CD4-positive, alpha-beta T cell (primary cell): ENCODE results near the gene IL13RA2. TPM values are rescaled to one million over a fixed set of nuclear protein-coding genes. Genes with fewer than 3 reads are reported as not detected.

ENCODE experiments used
- ATAC-seq: fragments of 200-7000 bp; cut with Tn5 transposase; one replicate; pipeline ENCODE4 v1.10.0; 2022; ENCODE audit warnings: mild to moderate bottlenecking; ENCODE audit not compliant: poor library complexity
- CTCF ChIA-PET: fragments of 350-600 bp; sonication (Branson Sonifier 250); formaldehyde crosslinking; loops from one replicate; lab custom pipeline; 2021; ENCODE audit warnings: antibody characterized with exemption, inconsistent platforms; lab: Charles Lee
- POLR2A ChIA-PET: fragments of 350-600 bp; sonication (Branson Sonifier 250); formaldehyde crosslinking; loops from one replicate; lab custom pipeline; 2021; ENCODE audit warnings: antibody characterized with exemption, inconsistent platforms; lab: Charles Lee
- DNase-seq, 14 experiments: peaks; one replicate each; pipeline ENCODE4 v3.0.0-alpha.2; 2013 to 2020; ENCODE audit warnings: mixed read lengths in 2 of 14
- H3K27ac ChIP-seq, 2 donors: one replicate each; pipeline versions ENCODE4 v1.5.1 to v1.7.0; 2013; ENCODE audit warnings: low read length in 2 of 2, low read depth in 1 of 2, mild to moderate bottlenecking in 1 of 2
- H3K27me3 ChIP-seq, 2 experiments: 1 replicate in 1 of 2; 2 replicates in 1 of 2; pipeline versions ENCODE4 v1.6.1 to v1.7.0; 2013; ENCODE audit warnings: low read length in 2 of 2, control low read depth in 1 of 2, mild to moderate bottlenecking in 1 of 2, moderate library complexity in 1 of 2; ENCODE audit not compliant: insufficient read depth in 2 of 2, control insufficient read depth in 1 of 2
- H3K36me3 ChIP-seq: one replicate; pipeline ENCODE4 v1.6.1; 2013; ENCODE audit warnings: low read length, control low read depth; ENCODE audit not compliant: insufficient read depth
- H3K4me1 ChIP-seq: one replicate; pipeline ENCODE4 v1.6.1; 2013; ENCODE audit warnings: low read length, control low read depth; ENCODE audit not compliant: insufficient read depth
- H3K4me3 ChIP-seq: one replicate; pipeline ENCODE4 v1.5.1; 2013; ENCODE audit warnings: mild to moderate bottlenecking, low read length, moderate library complexity
- H3K9me3 ChIP-seq, 2 experiments: 1 replicate in 1 of 2; 2 replicates in 1 of 2; pipeline versions ENCODE4 v1.6.1 to v1.7.0; 2013; ENCODE audit warnings: low read length in 2 of 2, mild to moderate bottlenecking in 2 of 2, control low read depth in 1 of 2, moderate library complexity in 1 of 2; ENCODE audit not compliant: control insufficient read depth in 1 of 2, insufficient read depth in 1 of 2
- H3K27ac Mint-ChIP-seq: one replicate; pipeline ENCODE4 v1.8.0; 2020; ENCODE audit warnings: mixed read lengths
- H3K27me3 Mint-ChIP-seq: one replicate; pipeline ENCODE4 v1.8.0; 2021; ENCODE audit warnings: mixed read lengths
- H3K36me3 Mint-ChIP-seq: one replicate; pipeline ENCODE4 v1.8.0; 2021; ENCODE audit warnings: low read depth, mixed read lengths
- H3K4me1 Mint-ChIP-seq: one replicate; pipeline ENCODE4 v1.8.0; 2021; ENCODE audit warnings: low read depth, mixed read lengths
- H3K4me3 Mint-ChIP-seq: one replicate; pipeline ENCODE4 v1.8.0; 2020; ENCODE audit warnings: mild to moderate bottlenecking, mixed read lengths
- H3K9me3 Mint-ChIP-seq: one replicate; pipeline ENCODE4 v1.8.0; 2020; ENCODE audit warnings: mixed read lengths
- CTCF ChIP-seq: fragments of 200-600 bp; IDR thresholded peaks from one replicate; pipeline ENCODE4 v1.8.0; 2022; ENCODE audit warnings: antibody characterized with exemption, mild to moderate bottlenecking
- intact Hi-C, 2 experiments: fragments of 100-400 bp; cut with DNase I in 1 of 2; cut with micrococcal nuclease in 1 of 2; formaldehyde crosslinking; loops; one replicate each; pipeline versions ENCODE4 v1.15.1 to v1.9.0; 2023 to 2025; cut with DNase I, micrococcal nuclease
- total RNA-seq, 174 experiments: library from RNA in 2 of 174; stranded (reverse) in 2 of 174; gene quantifications; one replicate each; pipeline ENCODE4 v1.2.3 and lab custom pipeline; 2021 to 2026

The IL13RA2 gene
- total RNA-seq, 2 experiments from 2014 or later: not detected

- intact Hi-C loops: no loop called here
- no peaks in the 10 kb centered on the region for H3K27me3 Mint-ChIP-seq
- CTCF ChIA-PET: no interaction called here
- no peak overlapping the region for H3K4me3 Mint-ChIP-seq
- H3K4me1 Mint-ChIP-seq: no peaks in the 10 kb centered on the region
- POLR2A ChIA-PET: no interaction called here
- H3K36me3 ChIP-seq: no peaks in the 10 kb centered on the region
- TF ChIP-seq CTCF: no peak
- no peaks in the 10 kb centered on the region for H3K9me3 ChIP-seq
- H3K9me3 Mint-ChIP-seq: no peaks in the 10 kb centered on the region
- H3K27ac Mint-ChIP-seq: no peak overlapping the region
- no peaks in the 10 kb centered on the region for H3K27me3 ChIP-seq
- DNase-seq (no peak), ATAC-seq (no peak)
- H3K36me3 Mint-ChIP-seq: no peaks in the 10 kb centered on the region
- no peak overlapping the region for H3K27ac ChIP-seq
- no peak overlapping the region for H3K4me3 ChIP-seq
- no peaks in the 10 kb centered on the region for H3K4me1 ChIP-seq
These were observed 30.3 kb upstream of the IL13RA2 start for GRCh38 chrX:115047715-115048114.

GRCh38 chrX:115047181-115047580 lies 29.8 kb upstream of the IL13RA2 start:
- H3K27ac ChIP-seq: no peak overlapping the region
- H3K27me3 ChIP-seq: no peaks in the 10 kb centered on the region
- intact Hi-C loops: no loop called here
- no peak overlapping the region for H3K4me3 ChIP-seq
- DNase-seq: no peak
- no peaks in the 10 kb centered on the region for H3K27me3 Mint-ChIP-seq
- ChIA-PET POLR2A (no interaction called here), CTCF (no interaction called here)
- no peaks in the 10 kb centered on the region for H3K36me3 ChIP-seq
- H3K4me1 ChIP-seq: no peaks in the 10 kb centered on the region
- no peaks in the 10 kb centered on the region for H3K9me3 Mint-ChIP-seq
- no peak overlapping the region for H3K27ac Mint-ChIP-seq
- TF ChIP-seq CTCF: no peak
- no peak for ATAC-seq
- no peaks in the 10 kb centered on the region for H3K36me3 Mint-ChIP-seq
- H3K4me1 Mint-ChIP-seq: no peaks in the 10 kb centered on the region
- no peak overlapping the region for H3K4me3 Mint-ChIP-seq
- no peaks in the 10 kb centered on the region for H3K9me3 ChIP-seq

- Mint-ChIP-seq H3K27me3 (no peaks in the 10 kb centered on the region), H3K27ac (no peak overlapping the region), H3K4me1 (no peaks in the 10 kb centered on the region), H3K4me3 (no peak overlapping the region), H3K36me3 (no peaks in the 10 kb centered on the region), H3K9me3 (no peaks in the 10 kb centered on the region)
- Histone ChIP-seq H3K36me3 (no peaks in the 10 kb centered on the region), H3K27me3 (no peaks in the 10 kb centered on the region), H3K9me3 (peaks cover 0 to 5% of the 10 kb centered on the region in 2 experiments), H3K4me1 (no peaks in the 10 kb centered on the region), H3K27ac (no peak overlapping the region), H3K4me3 (no peak overlapping the region)
- no peak for TF ChIP-seq CTCF
- intact Hi-C loops: no loop called here
- DNase-seq: no peak
- POLR2A ChIA-PET: no interaction called here
- CTCF ChIA-PET: no interaction called here
- ATAC-seq: no peak
These were observed 23.0 kb upstream of the IL13RA2 start for GRCh38 chrX:115040417-115040816.
